ENCODE measurements around the gene PCDH7. TPM values are rescaled to one million over a fixed set of nuclear protein-coding genes. Genes with fewer than 3 reads are reported as not detected.

Gene PCDH7
- total RNA-seq, 2 experiments from 2014 or later = not detected

GRCh38 chr4:30757357-30757756, 37.2 kb downstream of the PCDH7 start:
- Mint-ChIP-seq H3K9me3 (peaks cover 2% of the 10 kb centered on the region), H3K27me3 (no peaks in the 10 kb centered on the region), H3K27ac (no peak overlapping the region), H3K4me1 (ENCODE audit: low read depth) (no peaks in the 10 kb centered on the region), H3K36me3 (ENCODE audit: low read depth) (no peaks in the 10 kb centered on the region), H3K4me3 (no peak overlapping the region)
- no peak for ATAC-seq
- no peak for TF ChIP-seq CTCF (IDR thresholded peaks at IDR 0.05)
- intact Hi-C loops (cut with micrococcal nuclease) = no loop called here
- CTCF ChIA-PET = no interaction called here
- POLR2A ChIA-PET = no interaction called here
- no peak for DNase-seq

- CTCF ChIA-PET = interaction anchor here (1.2 kb wide), 1 partner anchor 9 kb away, joined by 4 read pairs; no protein-coding TSS in a partner anchor
- no peak for ATAC-seq
Observed at GRCh38 chr4:30760551-30760950, 40.4 kb downstream of the PCDH7 start.

GRCh38 chr4:30763321-30763727, 43.2 kb downstream of the PCDH7 start:
- H3K36me3 Mint-ChIP-seq (ENCODE audit: low read depth) = no peaks in the 10 kb centered on the region
- H3K9me3 Mint-ChIP-seq = no peaks in the 10 kb centered on the region
- intact Hi-C loops (cut with micrococcal nuclease) = no loop called here
- TF ChIP-seq CTCF (IDR thresholded peaks at IDR 0.05) = no peak
- no peak overlapping the region for H3K27ac Mint-ChIP-seq
- no peak overlapping the region for H3K4me3 Mint-ChIP-seq
- no peaks in the 10 kb centered on the region for H3K27me3 Mint-ChIP-seq
- no peaks in the 10 kb centered on the region for H3K4me1 Mint-ChIP-seq (ENCODE audit: low read depth)
- ChIA-PET POLR2A (no interaction called here), CTCF (no interaction called here)
- ATAC-seq (no peak), DNase-seq (no peak)

More at GRCh38 chr4:30760551-30760950, 40.4 kb downstream of the PCDH7 start:
- Mint-ChIP-seq H3K9me3 (peaks cover 2% of the 10 kb centered on the region), H3K4me3 (no peak overlapping the region), H3K36me3 (ENCODE audit: low read depth) (no peaks in the 10 kb centered on the region), H3K27ac (no peak overlapping the region), H3K27me3 (no peaks in the 10 kb centered on the region), H3K4me1 (ENCODE audit: low read depth) (no peaks in the 10 kb centered on the region)
- TF ChIP-seq CTCF (IDR thresholded peaks at IDR 0.05) = no peak
- no peak for DNase-seq
- POLR2A ChIA-PET = no interaction called here
- intact Hi-C loops (cut with micrococcal nuclease) = no loop called here

- intact Hi-C loops (cut with micrococcal nuclease) = no loop called here
- ChIA-PET CTCF (no interaction called here), POLR2A (no interaction called here)
- H3K4me1 Mint-ChIP-seq (ENCODE audit: low read depth) = no peaks in the 10 kb centered on the region
- no peak overlapping the region for H3K4me3 Mint-ChIP-seq
- no peak for TF ChIP-seq CTCF (IDR thresholded peaks at IDR 0.05)
- DNase-seq = no peak
- no peak for ATAC-seq
- no peak overlapping the region for H3K27ac Mint-ChIP-seq
- H3K9me3 Mint-ChIP-seq = no peaks in the 10 kb centered on the region
- no peaks in the 10 kb centered on the region for H3K36me3 Mint-ChIP-seq (ENCODE audit: low read depth)
- no peaks in the 10 kb centered on the region for H3K27me3 Mint-ChIP-seq
Observed at GRCh38 chr4:30765022-30765421, 44.9 kb downstream of the PCDH7 start.

GRCh38 chr4:30767147-30767845, 47.1 kb downstream of the PCDH7 start:
- no peak overlapping the region for H3K27ac Mint-ChIP-seq
- H3K27me3 Mint-ChIP-seq = no peaks in the 10 kb centered on the region
- CTCF ChIA-PET = no interaction called here
- intact Hi-C loops (cut with micrococcal nuclease) = no loop called here
- H3K4me1 Mint-ChIP-seq (ENCODE audit: low read depth) = no peaks in the 10 kb centered on the region
- POLR2A ChIA-PET = interaction anchor here (0.6 kb wide), 1 partner anchor 280 kb away, joined by 4 read pairs; no protein-coding TSS in a partner anchor
- ATAC-seq (no peak), DNase-seq (no peak)
- H3K36me3 Mint-ChIP-seq (ENCODE audit: low read depth) = no peaks in the 10 kb centered on the region
- no peak overlapping the region for H3K4me3 Mint-ChIP-seq
- peaks cover 1% of the 10 kb centered on the region for H3K9me3 Mint-ChIP-seq
- TF ChIP-seq CTCF (IDR thresholded peaks at IDR 0.05) = no peak

Data from activated CD8-positive, alpha-beta T cell treated with anti-CD3 and anti-CD28 coated beads for 36 hours (primary cell).